Measurements from ENCODE around the gene CHAT. TPM values are rescaled to one million over a fixed set of nuclear protein-coding genes. Genes with fewer than 3 reads are reported as not detected.

Gene CHAT
- total RNA-seq, 1 donor from 2014 or later = not detected

- no peaks in the 10 kb centered on the region for H3K79me2 ChIP-seq (ENCODE audit: low read depth)
- no peak overlapping the region for H3K4me3 ChIP-seq
- no peaks in the 10 kb centered on the region for H3F3A ChIP-seq (ENCODE audit: low read depth)
- H3K4me1 ChIP-seq = no peaks in the 10 kb centered on the region
- Mint-ChIP-seq H3K4me1 (no peaks in the 10 kb centered on the region), H3K9me3 (peaks cover 4% of the 10 kb centered on the region), H3K4me3 (no peak overlapping the region), H3K27me3 (ENCODE audit: insufficient read depth, low read depth) (peaks cover 11% of the 10 kb centered on the region), H3K27ac (no peak overlapping the region), H3K36me3 (no peaks in the 10 kb centered on the region)
- TF ChIP-seq EZH2 (IDR thresholded peaks at IDR 0.05) = no peak
- TF ChIP-seq CTCF (IDR thresholded peaks at IDR 0.05) = no peak
- TF ChIP-seq EZH2phosphoT487 (IDR thresholded peaks at IDR 0.05) = no peak
- H3K9me3 ChIP-seq (ENCODE audit: low read depth) = no peaks in the 10 kb centered on the region
- H3K4me2 ChIP-seq = no peak overlapping the region
- no peaks in the 10 kb centered on the region for H3K36me3 ChIP-seq
- no peak overlapping the region for H3K9ac ChIP-seq
- H3K27ac ChIP-seq = no peak overlapping the region
- no peak for DNase-seq (ENCODE audit: low spot score)
- no peaks in the 10 kb centered on the region for H4K20me1 ChIP-seq (ENCODE audit: low read depth)
- H2AFZ ChIP-seq (replicated peaks) = no peak overlapping the region
- H3K27me3 ChIP-seq = no peaks in the 10 kb centered on the region
These were observed 44.7 kb upstream of the CHAT start for GRCh38 chr10:49569031-49569631.

- H3K4me3 ChIP-seq = no peak overlapping the region
- Mint-ChIP-seq H3K4me3 (no peak overlapping the region), H3K27ac (peak overlapping the region; percentile 13), H3K9me3 (peaks cover 4% of the 10 kb centered on the region), H3K36me3 (no peaks in the 10 kb centered on the region), H3K27me3 (ENCODE audit: insufficient read depth, low read depth) (peaks cover 4% of the 10 kb centered on the region), H3K4me1 (no peaks in the 10 kb centered on the region)
- H3K79me2 ChIP-seq (ENCODE audit: low read depth) = no peaks in the 10 kb centered on the region
- H3K27me3 ChIP-seq = no peaks in the 10 kb centered on the region
- H2AFZ ChIP-seq (replicated peaks) = no peak overlapping the region
- no peaks in the 10 kb centered on the region for H3K4me1 ChIP-seq
- no peak overlapping the region for H3K4me2 ChIP-seq
- no peak overlapping the region for H3K9ac ChIP-seq
- no peaks in the 10 kb centered on the region for H3K36me3 ChIP-seq
- no peak for TF ChIP-seq EZH2phosphoT487 (IDR thresholded peaks at IDR 0.05)
- TF ChIP-seq CTCF (IDR thresholded peaks at IDR 0.05) = no peak
- TF ChIP-seq EZH2 (IDR thresholded peaks at IDR 0.05) = no peak
- H3F3A ChIP-seq (ENCODE audit: low read depth) = no peaks in the 10 kb centered on the region
- H3K9me3 ChIP-seq (ENCODE audit: low read depth) = no peaks in the 10 kb centered on the region
- no peak overlapping the region for H3K27ac ChIP-seq
- DNase-seq (ENCODE audit: low spot score) = no peak
- no peaks in the 10 kb centered on the region for H4K20me1 ChIP-seq (ENCODE audit: low read depth)
These were observed 42.4 kb upstream of the CHAT start for GRCh38 chr10:49571388-49571787.

GRCh38 chr10:49572594-49573114 is 41.2 kb upstream of the CHAT start:
- H3K4me1 ChIP-seq = no peaks in the 10 kb centered on the region
- H4K20me1 ChIP-seq (ENCODE audit: low read depth) = no peaks in the 10 kb centered on the region
- TF ChIP-seq EZH2 (IDR thresholded peaks at IDR 0.05) = no peak
- no peak for TF ChIP-seq EZH2phosphoT487 (IDR thresholded peaks at IDR 0.05)
- TF ChIP-seq CTCF (IDR thresholded peaks at IDR 0.05) = no peak
- no peaks in the 10 kb centered on the region for H3K36me3 ChIP-seq
- H3K9me3 ChIP-seq (ENCODE audit: low read depth) = no peaks in the 10 kb centered on the region
- Mint-ChIP-seq H3K36me3 (no peaks in the 10 kb centered on the region), H3K4me1 (no peaks in the 10 kb centered on the region), H3K27me3 (ENCODE audit: insufficient read depth, low read depth) (peaks cover 4% of the 10 kb centered on the region), H3K9me3 (peaks cover 2% of the 10 kb centered on the region), H3K4me3 (no peak overlapping the region), H3K27ac (no peak overlapping the region)
- no peak overlapping the region for H3K4me3 ChIP-seq
- H3K4me2 ChIP-seq = no peak overlapping the region
- H3K27ac ChIP-seq = no peak overlapping the region
- H3K79me2 ChIP-seq (ENCODE audit: low read depth) = no peaks in the 10 kb centered on the region
- no peak for DNase-seq (ENCODE audit: low spot score)
- no peak overlapping the region for H2AFZ ChIP-seq (replicated peaks)
- H3F3A ChIP-seq (ENCODE audit: low read depth) = no peaks in the 10 kb centered on the region
- H3K9ac ChIP-seq = no peak overlapping the region
- no peaks in the 10 kb centered on the region for H3K27me3 ChIP-seq
